Tibial nerve (tissue), 3 donors: ENCODE results near the gene ISOC2.

ENCODE experiments used
- EP300 ChIP-seq, 2 donors: sonication (generic); formaldehyde crosslinking; IDR thresholded peaks; one replicate each; pipeline ENCODE4 v1.6.1; 2017; ENCODE audit warnings: antibody characterized with exemption in 2 of 2, mild to moderate bottlenecking in 1 of 2
- POLR2A ChIP-seq, 2 donors: fragments of 450-650 bp; IDR thresholded peaks; one replicate each; pipeline ENCODE4 v1.6.1; 2017; ENCODE audit warnings: antibody characterized with exemption in 2 of 2, mild to moderate bottlenecking in 2 of 2, moderate library complexity in 2 of 2

DNA sequence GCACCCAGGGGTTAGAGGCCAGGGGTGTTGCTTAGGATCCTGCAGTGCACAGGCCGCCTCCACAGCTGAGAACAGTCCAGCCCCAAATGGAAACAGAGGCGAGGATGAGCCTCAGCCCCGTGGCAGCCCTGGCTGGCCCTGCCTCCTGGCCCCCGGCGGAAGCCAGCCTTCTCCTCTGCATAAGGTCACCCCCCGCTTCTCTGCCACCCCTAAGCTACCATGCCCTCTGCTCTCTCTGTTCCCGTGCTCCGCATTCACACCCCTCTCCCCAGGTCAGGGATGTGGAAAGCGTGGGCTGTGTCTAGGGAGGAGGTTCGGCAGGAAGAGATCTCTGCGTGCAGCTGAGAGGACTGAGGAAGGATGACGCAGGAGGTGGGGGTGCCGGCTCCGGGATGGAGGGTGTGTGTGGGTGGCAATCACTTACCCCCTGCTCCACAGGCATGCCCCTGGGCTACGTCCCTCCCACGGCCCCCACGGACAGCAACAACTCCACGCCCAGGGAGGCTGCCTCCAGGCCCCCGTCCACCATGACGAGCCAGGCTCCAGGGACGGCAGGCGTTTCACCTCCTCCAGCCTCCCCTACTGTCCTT, 32.8 kb upstream of the ISOC2 start:
- TF ChIP-seq EP300 (IDR thresholded peaks at IDR 0.05) (peak in 1 of 2 donors; percentile 35), POLR2A (IDR thresholded peaks at IDR 0.05) (no peak)
